ENCODE data around the gene PLPP1. TPM values are rescaled to one million over a fixed set of nuclear protein-coding genes. Genes with fewer than 3 reads are reported as not detected.
A peak's percentile ranks its signal among the peaks of the same experiment; 100 is the strongest.

The PLPP1 gene
- total RNA-seq, 2 experiments from 2014 or later: 7.9 to 8.2 TPM

DNA sequence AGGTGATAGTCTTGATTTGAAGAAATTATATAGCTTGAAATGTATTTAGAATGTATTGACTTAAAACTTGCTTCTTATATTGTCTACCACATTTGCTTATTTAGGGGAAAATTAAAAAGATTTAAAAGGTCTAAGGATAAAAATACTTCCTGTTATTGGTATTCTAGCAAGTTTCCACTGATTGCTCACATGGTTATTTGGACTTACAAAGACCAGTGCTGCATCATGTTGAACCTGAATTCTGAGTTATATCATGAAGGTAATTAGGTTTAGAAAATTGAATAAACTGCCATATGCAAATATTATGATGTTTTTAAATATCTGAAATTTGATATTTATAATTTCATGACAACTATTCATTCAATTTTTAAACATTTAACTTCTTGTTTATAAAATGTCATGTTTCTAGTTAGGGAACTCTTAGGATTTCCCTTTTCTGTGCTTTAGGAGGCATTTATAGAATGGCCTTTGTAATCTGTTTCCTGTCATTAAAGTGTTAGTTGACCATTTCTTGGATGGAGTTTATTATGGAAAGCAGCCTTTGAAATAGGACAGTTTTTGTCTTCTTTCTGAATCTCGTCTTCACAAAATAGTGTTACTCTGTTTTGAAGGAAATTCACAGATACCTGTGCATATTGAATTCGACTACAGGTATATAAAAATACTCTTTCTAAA is 141.1 kb downstream of the PLPP1 start:
- Mint-ChIP-seq H3K4me3 (no peak overlapping the region), H3K9me3 (ENCODE audit: low read depth) (peaks cover 9% of the 10 kb centered on the region), H3K27ac (no peak overlapping the region), H3K4me1 (no peaks in the 10 kb centered on the region), H3K27me3 (no peaks in the 10 kb centered on the region), H3K36me3 (ENCODE audit: low read depth) (peaks cover 52% of the 10 kb centered on the region)
- POLR2A ChIA-PET: no interaction called here
- CTCF ChIA-PET: interaction anchor here (1.0 kb wide), 1 partner anchor 20 kb away, joined by 3 read pairs; no protein-coding TSS in a partner anchor
- intact Hi-C loops (cut with DNase I, micrococcal nuclease): no loop called here
- DNase-seq: no peak
- ATAC-seq: no peak

DNA sequence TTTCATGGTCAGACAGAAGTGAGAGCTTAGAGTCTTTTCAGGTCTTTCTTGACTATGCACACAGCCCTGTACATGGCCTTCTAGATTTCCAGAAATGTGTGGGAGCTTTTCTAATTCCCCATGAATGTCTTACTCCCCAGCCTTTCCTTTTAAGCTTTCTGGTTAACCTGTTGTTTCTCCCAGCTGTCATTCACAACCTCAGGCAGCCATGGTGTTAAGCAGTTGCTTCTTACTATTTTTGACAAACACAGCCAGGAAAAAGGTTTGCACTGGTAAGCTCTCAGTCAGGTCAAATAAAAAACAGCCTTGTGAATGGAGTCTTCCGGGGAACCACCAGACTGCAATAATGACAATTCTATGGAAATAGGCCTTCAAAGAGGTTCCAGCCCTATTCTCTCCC is 142.1 kb downstream of the PLPP1 start:
- intact Hi-C loops (cut with DNase I, micrococcal nuclease): no loop called here
- ChIA-PET CTCF (interaction anchor here (0.6 to 1.1 kb wide), 2 partner anchors 147 to 220 kb away, joined by 3 to 5 read pairs; no protein-coding TSS in a partner anchor), POLR2A (no interaction called here)
- Mint-ChIP-seq H3K36me3 (ENCODE audit: low read depth) (peaks cover 58% of the 10 kb centered on the region), H3K4me3 (no peak overlapping the region), H3K27me3 (no peaks in the 10 kb centered on the region), H3K4me1 (no peaks in the 10 kb centered on the region), H3K9me3 (ENCODE audit: low read depth) (peaks cover 9% of the 10 kb centered on the region), H3K27ac (no peak overlapping the region)
- no peak for DNase-seq
- no peak for ATAC-seq

GRCh38 chr5:55391707-55392106 is 143.1 kb downstream of the PLPP1 start:
- Mint-ChIP-seq H3K4me1 (no peaks in the 10 kb centered on the region), H3K36me3 (ENCODE audit: low read depth) (peaks cover 57% of the 10 kb centered on the region), H3K27me3 (no peaks in the 10 kb centered on the region), H3K9me3 (ENCODE audit: low read depth) (peaks cover 9% of the 10 kb centered on the region), H3K27ac (no peak overlapping the region), H3K4me3 (no peak overlapping the region)
- ATAC-seq (no peak), DNase-seq (no peak)
- intact Hi-C loops (cut with DNase I, micrococcal nuclease): no loop called here
- CTCF ChIA-PET: interaction anchor here (1.1 kb wide), 1 partner anchor 146 kb away, joined by 3 read pairs; no protein-coding TSS in a partner anchor
- POLR2A ChIA-PET: no interaction called here

DNA sequence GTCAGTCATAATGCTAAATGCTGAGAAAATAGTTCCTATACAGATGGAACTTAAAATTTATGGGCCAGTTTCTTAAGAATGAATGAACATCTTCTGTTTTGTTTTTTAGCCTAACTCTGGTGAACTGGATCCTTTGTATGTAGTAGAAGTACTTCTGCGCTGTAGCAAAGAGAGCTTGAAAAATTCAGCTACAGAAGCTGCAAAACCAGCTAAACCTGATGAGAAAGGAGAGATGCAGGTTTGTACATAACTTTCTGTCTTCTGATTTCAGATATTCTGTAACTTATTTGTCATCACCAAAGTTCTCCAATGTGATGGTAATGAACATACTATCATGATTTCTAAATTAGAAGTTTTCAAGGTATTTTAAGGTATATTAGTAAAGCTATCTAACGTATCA is 146.9 kb downstream of the PLPP1 start:
- H3K4me3 Mint-ChIP-seq: no peak overlapping the region
- DNase-seq (no peak), ATAC-seq (no peak)
- intact Hi-C loops (cut with DNase I, micrococcal nuclease): no loop called here
- ChIA-PET CTCF (interaction anchor here (1.2 kb wide), 1 partner anchor 44 kb away, joined by 3 read pairs; no protein-coding TSS in a partner anchor), POLR2A (no interaction called here)
- no peaks in the 10 kb centered on the region for H3K27me3 Mint-ChIP-seq
- H3K36me3 Mint-ChIP-seq (ENCODE audit: low read depth): peaks cover 79% of the 10 kb centered on the region
- peaks cover 11% of the 10 kb centered on the region for H3K9me3 Mint-ChIP-seq (ENCODE audit: low read depth)
- H3K4me1 Mint-ChIP-seq: peaks cover 21% of the 10 kb centered on the region
- no peak overlapping the region for H3K27ac Mint-ChIP-seq

GRCh38 chr5:55386356-55386755 is 148.4 kb downstream of the PLPP1 start:
- POLR2A ChIA-PET: interaction anchor here (0.6 kb wide), 1 partner anchor 76 kb away, joined by 7 read pairs; no protein-coding TSS in a partner anchor
- H3K27ac Mint-ChIP-seq: no peak overlapping the region
- intact Hi-C loops (cut with DNase I, micrococcal nuclease): no loop called here
- H3K9me3 Mint-ChIP-seq (ENCODE audit: low read depth): peaks cover 10% of the 10 kb centered on the region
- no peaks in the 10 kb centered on the region for H3K27me3 Mint-ChIP-seq
- no peak overlapping the region for H3K4me3 Mint-ChIP-seq
- H3K4me1 Mint-ChIP-seq: peaks cover 21% of the 10 kb centered on the region
- CTCF ChIA-PET: interaction anchor here (1.0 to 1.2 kb wide), 4 partner anchors 20 to 306 kb away, joined by 3 read pairs; no protein-coding TSS in a partner anchor
- DNase-seq: no peak
- no peak for ATAC-seq
- H3K36me3 Mint-ChIP-seq (ENCODE audit: low read depth): peaks cover 76% of the 10 kb centered on the region

- Mint-ChIP-seq H3K4me3 (no peak overlapping the region), H3K9me3 (ENCODE audit: low read depth) (peaks cover 10% of the 10 kb centered on the region), H3K36me3 (ENCODE audit: low read depth) (peaks cover 73% of the 10 kb centered on the region), H3K27ac (no peak overlapping the region), H3K27me3 (no peaks in the 10 kb centered on the region), H3K4me1 (peaks cover 21% of the 10 kb centered on the region)
- ChIA-PET CTCF (interaction anchor here (0.6 to 1.2 kb wide), 3 partner anchors 28 to 306 kb away, joined by 3 read pairs; no protein-coding TSS in a partner anchor), POLR2A (interaction anchor here (0.6 kb wide), 1 partner anchor 75 kb away, joined by 7 read pairs; no protein-coding TSS in a partner anchor)
- intact Hi-C loops (cut with DNase I, micrococcal nuclease): no loop called here
- DNase-seq (no peak), ATAC-seq (no peak)
Measured at GRCh38 chr5:55385846-55386245, 148.9 kb downstream of the PLPP1 start.

DNA sequence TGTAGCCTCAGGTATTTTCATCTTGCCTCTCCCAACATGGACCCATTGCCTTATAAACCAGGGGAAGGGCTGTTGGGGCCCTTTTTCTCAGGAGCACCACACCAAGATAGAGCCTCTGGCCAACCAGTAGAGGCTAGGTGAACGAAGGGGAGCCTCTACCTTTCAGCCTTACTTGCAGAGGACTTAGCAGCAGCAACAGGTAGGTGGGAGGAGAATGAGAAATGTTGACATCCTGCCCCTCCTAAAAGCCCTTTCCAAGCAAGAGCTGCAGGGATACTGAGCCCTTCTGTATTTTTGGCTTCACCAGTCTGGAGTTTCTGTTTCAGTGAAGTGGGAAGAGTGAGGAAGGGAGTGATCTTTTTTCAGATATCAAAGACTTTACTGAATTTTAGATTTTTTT is 149.5 kb downstream of the PLPP1 start:
- CTCF ChIA-PET: interaction anchor here (0.6 to 1.2 kb wide), 3 partner anchors 17 to 33 kb away, joined by 3 read pairs; no protein-coding TSS in a partner anchor
- Mint-ChIP-seq H3K4me1 (peaks cover 23% of the 10 kb centered on the region), H3K36me3 (ENCODE audit: low read depth) (peaks cover 73% of the 10 kb centered on the region), H3K27ac (no peak overlapping the region), H3K27me3 (no peaks in the 10 kb centered on the region), H3K9me3 (ENCODE audit: low read depth) (peaks cover 8% of the 10 kb centered on the region), H3K4me3 (no peak overlapping the region)
- intact Hi-C loops (cut with DNase I, micrococcal nuclease): no loop called here
- POLR2A ChIA-PET: no interaction called here
- ATAC-seq (no peak), DNase-seq (no peak)

GRCh38 chr5:55384072-55384471 is 150.7 kb downstream of the PLPP1 start:
- ChIA-PET CTCF (no interaction called here), POLR2A (no interaction called here)
- Mint-ChIP-seq H3K9me3 (ENCODE audit: low read depth) (peaks cover 8% of the 10 kb centered on the region), H3K27ac (peak overlapping the region; percentile 52), H3K36me3 (ENCODE audit: low read depth) (peaks cover 74% of the 10 kb centered on the region), H3K4me1 (peaks cover 26% of the 10 kb centered on the region), H3K4me3 (no peak overlapping the region), H3K27me3 (no peaks in the 10 kb centered on the region)
- DNase-seq: no peak
- no peak for ATAC-seq
- intact Hi-C loops (cut with DNase I, micrococcal nuclease): no loop called here

DNA sequence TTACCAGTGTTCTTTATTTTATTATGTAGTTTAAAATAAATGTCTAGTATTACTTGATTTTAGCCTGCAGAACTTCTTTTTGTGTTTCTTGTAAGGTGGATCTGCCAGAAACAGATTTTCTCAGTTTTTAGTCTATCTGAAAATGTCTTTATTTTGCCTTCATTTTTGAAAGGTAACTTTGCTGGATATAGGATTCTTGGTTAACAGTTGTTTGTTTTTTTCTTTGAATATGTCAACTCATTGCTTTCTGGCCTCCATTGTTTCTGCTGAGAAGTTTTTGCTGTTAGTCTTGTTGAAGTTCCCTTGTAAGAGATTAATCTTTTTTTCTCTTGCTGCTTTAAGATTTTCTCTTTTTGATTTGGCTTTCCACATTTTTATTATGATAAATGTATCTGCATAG is 151.5 kb downstream of the PLPP1 start:
- Mint-ChIP-seq H3K27me3 (no peaks in the 10 kb centered on the region), H3K36me3 (ENCODE audit: low read depth) (peaks cover 72% of the 10 kb centered on the region), H3K4me3 (no peak overlapping the region), H3K27ac (no peak overlapping the region), H3K9me3 (ENCODE audit: low read depth) (peaks cover 8% of the 10 kb centered on the region), H3K4me1 (peaks cover 26% of the 10 kb centered on the region)
- DNase-seq (no peak), ATAC-seq (no peak)
- ChIA-PET POLR2A (no interaction called here), CTCF (no interaction called here)
- intact Hi-C loops (cut with DNase I, micrococcal nuclease): no loop called here

DNA sequence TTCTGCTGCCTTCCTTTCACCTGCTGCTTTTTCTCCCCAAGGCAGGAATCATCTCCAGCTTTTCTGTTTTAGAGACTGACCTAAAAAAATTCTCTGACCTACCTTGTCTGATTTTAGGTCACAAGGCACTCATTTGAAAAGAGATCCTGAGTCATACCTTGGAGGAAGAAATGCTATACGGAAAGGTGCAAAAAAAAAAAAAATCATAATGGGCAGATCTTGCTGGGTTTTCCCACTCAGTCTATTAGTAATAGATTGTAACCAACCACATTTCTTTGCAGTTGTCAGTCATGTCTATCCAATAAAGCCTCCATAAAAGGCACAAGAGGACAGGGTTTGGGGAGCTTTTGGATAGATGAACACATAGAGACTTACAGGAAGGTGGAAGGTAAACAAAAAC is 157.0 kb downstream of the PLPP1 start:
- intact Hi-C loops (cut with DNase I, micrococcal nuclease): no loop called here
- no peaks in the 10 kb centered on the region for H3K27me3 Mint-ChIP-seq
- peaks cover 12% of the 10 kb centered on the region for H3K9me3 Mint-ChIP-seq (ENCODE audit: low read depth)
- no peak overlapping the region for H3K4me3 Mint-ChIP-seq
- POLR2A ChIA-PET: interaction anchor here (0.6 kb wide), 2 partner anchors 68 to 830 kb away, joined by 4 read pairs; no protein-coding TSS in a partner anchor
- no peak overlapping the region for H3K27ac Mint-ChIP-seq
- CTCF ChIA-PET: no interaction called here
- ATAC-seq (no peak), DNase-seq (no peak)
- H3K4me1 Mint-ChIP-seq: peaks cover 9% of the 10 kb centered on the region
- H3K36me3 Mint-ChIP-seq (ENCODE audit: low read depth): peaks cover 64% of the 10 kb centered on the region

Measured in activated CD4-positive, alpha-beta T cell treated with anti-CD3 and anti-CD28 coated beads for 36 hours (primary cell).